OCI-LY7 (cell line): ENCODE data around the gene PNMA6E. TPM values are rescaled to one million over a fixed set of nuclear protein-coding genes. Genes with fewer than 3 reads are reported as not detected.

Source experiments
- BruUV-seq: library from RNA; stranded (reverse); fragments of 400-500 nt; replicated peaks from 2 replicates; lab custom pipeline; 2021; lab: Mats Ljungman, UMichigan
- CTCF ChIA-PET: fragments of 300-600 bp; sonication (Branson Sonifier 250); formaldehyde crosslinking; loops from one replicate; lab custom pipeline; 2022; ENCODE audit warnings: antibody characterized with exemption; ENCODE audit not compliant: unreplicated experiment; lab: Charles Lee
- POLR2A ChIA-PET: fragments of 300-600 bp; sonication (Branson Sonifier 250); formaldehyde crosslinking; loops from one replicate; lab custom pipeline; 2022; ENCODE audit warnings: antibody characterized with exemption; lab: Charles Lee
- DNase-seq: peaks from one replicate; pipeline ENCODE4 v3.0.0-alpha.2; 2015; ENCODE audit warnings: low spot score
- H2AFZ ChIP-seq: fragments of 200-600 bp; sonication (generic), shearing (Covaris generic); 2 replicates; pipeline ENCODE4 v1.6.1; 2014; ENCODE audit warnings: mild to moderate bottlenecking, antibody characterized with exemption, low read length, moderate library complexity
- H3K27ac ChIP-seq: fragments of 200-600 bp; sonication (generic); 2 replicates; pipeline ENCODE4 v1.5.1; 2014; ENCODE audit warnings: mixed run types, low read depth, mild to moderate bottlenecking, moderate library complexity, low read length, inconsistent platforms; ENCODE audit not compliant: poor library complexity, severe bottlenecking
- H3K36me3 ChIP-seq: fragments of 200-600 bp; sonication (generic); 2 replicates; pipeline ENCODE4 v1.6.1; 2014; ENCODE audit warnings: mild to moderate bottlenecking, antibody characterized with exemption, low read length, moderate library complexity, mixed read lengths; ENCODE audit not compliant: insufficient read depth
- H3K4me1 ChIP-seq: fragments of 200-600 bp; sonication (generic); 2 replicates; pipeline ENCODE4 v1.5.1; 2014; ENCODE audit warnings: mild to moderate bottlenecking, low read length; ENCODE audit not compliant: insufficient read depth, poor library complexity, severe bottlenecking
- H3K4me2 ChIP-seq: fragments of 200-600 bp; sonication (generic); 2 replicates; pipeline ENCODE4 v1.6.1; 2014; ENCODE audit warnings: mild to moderate bottlenecking, low read length
- H3K4me3 ChIP-seq: fragments of 200-600 bp; sonication (generic); 2 replicates; pipeline ENCODE4 v1.5.1; 2014; ENCODE audit warnings: mild to moderate bottlenecking, low read depth, low read length; ENCODE audit not compliant: poor library complexity, severe bottlenecking
- H3K79me2 ChIP-seq: fragments of 200-600 bp; sonication (generic); 2 replicates; pipeline ENCODE4 v1.6.1; 2016; ENCODE audit warnings: low read depth, mild to moderate bottlenecking, low read length, moderate library complexity, mixed read lengths; ENCODE audit not compliant: insufficient read depth
- H3K9me2 ChIP-seq: fragments of 200-600 bp; sonication (generic); 2 replicates; pipeline ENCODE4 v1.6.1; 2016; ENCODE audit warnings: mild to moderate bottlenecking, low read length, mixed read lengths; ENCODE audit not compliant: insufficient read depth
- H3K9me3 ChIP-seq: fragments of 200-600 bp; sonication (generic); 2 replicates; pipeline ENCODE4 v1.6.1; 2014; ENCODE audit warnings: mild to moderate bottlenecking, mixed run types, low read length, mixed read lengths
- H4K20me1 ChIP-seq: fragments of 200-600 bp; sonication (generic); 2 replicates; pipeline ENCODE4 v1.6.1; 2014; ENCODE audit warnings: mild to moderate bottlenecking, antibody characterized with exemption, low read length, moderate library complexity, mixed read lengths; ENCODE audit not compliant: insufficient read depth
- EZH2phosphoT487 ChIP-seq: fragments of 200-600 bp; sonication (generic); IDR thresholded peaks from 2 replicates; pipeline ENCODE4 v1.6.1; 2018; ENCODE audit warnings: low read depth, borderline replicate concordance, mild to moderate bottlenecking, mixed run types, antibody characterized with exemption, low read length, moderate library complexity, mixed read lengths
- intact Hi-C: fragments of 100-400 bp; cut with micrococcal nuclease; formaldehyde crosslinking; loops from one replicate; pipeline ENCODE4 v1.10.0; 2022; ENCODE audit not compliant: unreplicated experiment
- total RNA-seq, 2 experiments: library from RNA; depleted of rRNA in 1 of 2; stranded (reverse); fragments of >200 nt in 1 of 2; shearing (Covaris generic) in 1 of 2; gene quantifications; 2 replicates each; pipeline ENCODE4 v1.2.3, GENCODE V29; 2014 to 2022
- TF ChIP-seq, protein P1 (sequence below): fragments of 200-600 bp; sonication (generic); conservative IDR thresholded peaks from 2 replicates; pipeline ENCODE4 v1.5.1; 2014; ENCODE audit warnings: mild to moderate bottlenecking, antibody characterized with exemption, low read length, moderate library complexity, mixed read lengths

Gene PNMA6E
- total RNA-seq, 2 experiments from 2014 or later = not detected

GRCh38 chrX:153365670-153366069 lies 35.5 kb downstream of the PNMA6E start:
- Histone ChIP-seq H3K4me3 (no peak overlapping the region), H3K4me2 (no peak overlapping the region), H3K79me2 (no peaks in the 10 kb centered on the region), H4K20me1 (no peaks in the 10 kb centered on the region), H3K36me3 (no peaks in the 10 kb centered on the region), H2AFZ (no peak overlapping the region), H3K9me2 (no peaks in the 10 kb centered on the region), H3K4me1 (peaks cover 2% of the 10 kb centered on the region), H3K27ac (no peak overlapping the region), H3K9me3 (no peaks in the 10 kb centered on the region)
- no peak for TF ChIP-seq EZH2phosphoT487
- TF ChIP-seq, protein P1, sequence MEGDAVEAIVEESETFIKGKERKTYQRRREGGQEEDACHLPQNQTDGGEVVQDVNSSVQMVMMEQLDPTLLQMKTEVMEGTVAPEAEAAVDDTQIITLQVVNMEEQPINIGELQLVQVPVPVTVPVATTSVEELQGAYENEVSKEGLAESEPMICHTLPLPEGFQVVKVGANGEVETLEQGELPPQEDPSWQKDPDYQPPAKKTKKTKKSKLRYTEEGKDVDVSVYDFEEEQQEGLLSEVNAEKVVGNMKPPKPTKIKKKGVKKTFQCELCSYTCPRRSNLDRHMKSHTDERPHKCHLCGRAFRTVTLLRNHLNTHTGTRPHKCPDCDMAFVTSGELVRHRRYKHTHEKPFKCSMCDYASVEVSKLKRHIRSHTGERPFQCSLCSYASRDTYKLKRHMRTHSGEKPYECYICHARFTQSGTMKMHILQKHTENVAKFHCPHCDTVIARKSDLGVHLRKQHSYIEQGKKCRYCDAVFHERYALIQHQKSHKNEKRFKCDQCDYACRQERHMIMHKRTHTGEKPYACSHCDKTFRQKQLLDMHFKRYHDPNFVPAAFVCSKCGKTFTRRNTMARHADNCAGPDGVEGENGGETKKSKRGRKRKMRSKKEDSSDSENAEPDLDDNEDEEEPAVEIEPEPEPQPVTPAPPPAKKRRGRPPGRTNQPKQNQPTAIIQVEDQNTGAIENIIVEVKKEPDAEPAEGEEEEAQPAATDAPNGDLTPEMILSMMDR = no peak
- ChIA-PET CTCF (no interaction called here), POLR2A (interaction anchor here (0.6 kb wide), 1 partner anchor 13 kb away, joined by 4 read pairs; no protein-coding TSS in a partner anchor)
- no TSS peak for BruUV-seq
- no peak for DNase-seq
- intact Hi-C loops = no loop called here

GRCh38 chrX:153361781-153362397 lies 39.3 kb downstream of the PNMA6E start:
- Histone ChIP-seq H2AFZ (no peak overlapping the region), H3K79me2 (no peaks in the 10 kb centered on the region), H3K27ac (no peak overlapping the region), H3K4me3 (no peak overlapping the region), H3K36me3 (no peaks in the 10 kb centered on the region), H4K20me1 (no peaks in the 10 kb centered on the region), H3K9me2 (no peaks in the 10 kb centered on the region), H3K9me3 (no peaks in the 10 kb centered on the region), H3K4me2 (no peak overlapping the region), H3K4me1 (no peaks in the 10 kb centered on the region)
- TF ChIP-seq EZH2phosphoT487 = no peak
- TF ChIP-seq, protein P1 = no peak
- intact Hi-C loops = no loop called here
- ChIA-PET POLR2A (no interaction called here), CTCF (no interaction called here)
- no peak for DNase-seq
- no TSS peak for BruUV-seq

- Histone ChIP-seq H2AFZ (no peak overlapping the region), H4K20me1 (no peaks in the 10 kb centered on the region), H3K79me2 (no peaks in the 10 kb centered on the region), H3K27ac (no peak overlapping the region), H3K9me3 (no peaks in the 10 kb centered on the region), H3K4me1 (peaks cover 21% of the 10 kb centered on the region), H3K9me2 (no peaks in the 10 kb centered on the region), H3K4me3 (no peak overlapping the region), H3K4me2 (no peak overlapping the region), H3K36me3 (no peaks in the 10 kb centered on the region; the same call in 1 of the 2 replicates)
- intact Hi-C loops = no loop called here
- no TSS peak for BruUV-seq
- no peak for DNase-seq
- no peak for TF ChIP-seq EZH2phosphoT487
- TF ChIP-seq, protein P1 = no peak
- ChIA-PET POLR2A (no interaction called here), CTCF (no interaction called here)
Measured at GRCh38 chrX:153357877-153358276, 43.3 kb downstream of the PNMA6E start.
